Measurements from ENCODE around the gene TOR1A.
"Not testable (repeated sequence)": the region's sequence is repeated elsewhere in the genome, so short reads cannot be mapped to it uniquely, and the experiment has no call there.

TOR1A gene

GRCh38 chr9:129776566-129776937 lies 47.4 kb downstream of the TOR1A start:
- no peak for TF ChIP-seq CTCF (IDR thresholded peaks at IDR 0.05; ENCODE audit: low read depth, low read length)
- no peak for DNase-seq
- H3K4me3 ChIP-seq (ENCODE audit: low read depth, low read length) = no peak overlapping the region
- no peaks in the 10 kb centered on the region for H3K36me3 ChIP-seq
- H3K9me3 ChIP-seq = no peaks in the 10 kb centered on the region
- no peaks in the 10 kb centered on the region for H3K27me3 ChIP-seq
- H3K4me1 ChIP-seq = peaks cover 13% of the 10 kb centered on the region; the same call in 1 of the 2 replicates

- H3K4me3 ChIP-seq (ENCODE audit: low read depth, low read length); H3K9me3 ChIP-seq; DNase-seq; H3K36me3 ChIP-seq; H3K27me3 ChIP-seq: not testable (repeated sequence)
- H3K4me1 ChIP-seq = peaks cover 13% of the 10 kb centered on the region; the same call in 1 of the 2 replicates
Measured at GRCh38 chr9:129776096-129776495, 47.8 kb downstream of the TOR1A start.

GRCh38 chr9:129775448-129775798 lies 48.5 kb downstream of the TOR1A start:
- peak; percentile 24 for DNase-seq

GRCh38 chr9:129774791-129775447 lies 49.0 kb downstream of the TOR1A start:
- no peaks in the 10 kb centered on the region for H3K36me3 ChIP-seq
- TF ChIP-seq CTCF (IDR thresholded peaks at IDR 0.05; ENCODE audit: low read depth, low read length) = no peak
- no peak overlapping the region for H3K4me3 ChIP-seq (ENCODE audit: low read depth, low read length)
- no peaks in the 10 kb centered on the region for H3K27me3 ChIP-seq
- H3K4me1 ChIP-seq = peaks cover 13% of the 10 kb centered on the region; the same call in 1 of the 2 replicates
- no peaks in the 10 kb centered on the region for H3K9me3 ChIP-seq
- peak; percentile 37 for DNase-seq

More at GRCh38 chr9:129775448-129775798, 48.5 kb downstream of the TOR1A start:
- no peaks in the 10 kb centered on the region for H3K36me3 ChIP-seq
- H3K27me3 ChIP-seq = no peaks in the 10 kb centered on the region
- TF ChIP-seq CTCF (IDR thresholded peaks at IDR 0.05; ENCODE audit: low read depth, low read length) = no peak
- H3K4me3 ChIP-seq (ENCODE audit: low read depth, low read length) = no peak overlapping the region
- H3K4me1 ChIP-seq = peaks cover 13% of the 10 kb centered on the region; the same call in 1 of the 2 replicates
- H3K9me3 ChIP-seq = no peaks in the 10 kb centered on the region

GRCh38 chr9:129773262-129774048 lies 50.5 kb downstream of the TOR1A start:
- H3K4me3 ChIP-seq (ENCODE audit: low read depth, low read length) = no peak overlapping the region
- DNase-seq = no peak
- H3K36me3 ChIP-seq = no peaks in the 10 kb centered on the region
- no peak for TF ChIP-seq CTCF (IDR thresholded peaks at IDR 0.05; ENCODE audit: low read depth, low read length)
- H3K4me1 ChIP-seq = peaks cover 13% of the 10 kb centered on the region; the same call in 1 of the 2 replicates
- no peaks in the 10 kb centered on the region for H3K27me3 ChIP-seq
- no peaks in the 10 kb centered on the region for H3K9me3 ChIP-seq

GRCh38 chr9:129770741-129771140 lies 53.2 kb downstream of the TOR1A start:
- no peak for TF ChIP-seq CTCF (IDR thresholded peaks at IDR 0.05; ENCODE audit: low read depth, low read length)
- no peak overlapping the region for H3K4me3 ChIP-seq (ENCODE audit: low read depth, low read length)
- H3K27me3 ChIP-seq = no peaks in the 10 kb centered on the region

More at GRCh38 chr9:129770741-129771140, 53.2 kb downstream of the TOR1A start:
- Histone ChIP-seq H3K9me3 (no peaks in the 10 kb centered on the region), H3K4me1 (peaks cover 6% of the 10 kb centered on the region; the same call in 1 of the 2 replicates), H3K36me3 (no peaks in the 10 kb centered on the region)
- DNase-seq = no peak
